Rectal smooth muscle tissue (tissue), 1 donor: ENCODE measurements around the gene GIN1.
"Not testable (repeated sequence)": the region's sequence is repeated elsewhere in the genome, so short reads cannot be mapped to it uniquely, and the experiment has no call there.

ENCODE experiments used
- H3K27ac ChIP-seq: one replicate; pipeline ENCODE4 v1.7.0; 2013; ENCODE audit warnings: low read depth, low read length, inconsistent platforms
- H3K27me3 ChIP-seq: one replicate; pipeline ENCODE4 v1.7.0; 2013; ENCODE audit warnings: low read length; ENCODE audit not compliant: control insufficient read depth, insufficient read depth
- H3K36me3 ChIP-seq: one replicate; pipeline ENCODE4 v1.7.0; 2013; ENCODE audit warnings: low read length; ENCODE audit not compliant: control insufficient read depth, insufficient read depth
- H3K4me1 ChIP-seq: one replicate; pipeline ENCODE4 v1.7.0; 2013; ENCODE audit warnings: low read length; ENCODE audit not compliant: control insufficient read depth, insufficient read depth
- H3K4me3 ChIP-seq: one replicate; pipeline ENCODE4 v1.7.0; 2013; ENCODE audit warnings: low read length
- H3K9ac ChIP-seq: one replicate; pipeline ENCODE4 v1.7.0; 2013; ENCODE audit warnings: low read length

The GIN1 gene, protein sequence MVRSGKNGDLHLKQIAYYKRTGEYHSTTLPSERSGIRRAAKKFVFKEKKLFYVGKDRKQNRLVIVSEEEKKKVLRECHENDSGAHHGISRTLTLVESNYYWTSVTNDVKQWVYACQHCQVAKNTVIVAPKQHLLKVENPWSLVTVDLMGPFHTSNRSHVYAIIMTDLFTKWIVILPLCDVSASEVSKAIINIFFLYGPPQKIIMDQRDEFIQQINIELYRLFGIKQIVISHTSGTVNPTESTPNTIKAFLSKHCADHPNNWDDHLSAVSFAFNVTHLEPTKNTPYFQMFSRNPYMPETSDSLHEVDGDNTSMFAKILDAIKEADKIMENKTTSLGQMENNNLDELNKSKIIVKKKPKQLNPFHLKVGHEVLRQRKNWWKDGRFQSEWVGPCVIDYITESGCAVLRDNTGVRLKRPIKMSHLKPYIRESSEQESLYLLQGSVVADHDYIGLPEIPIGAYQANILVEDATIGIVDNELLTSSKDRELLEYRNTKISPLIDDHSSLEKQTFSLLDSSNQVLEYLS

DNA sequence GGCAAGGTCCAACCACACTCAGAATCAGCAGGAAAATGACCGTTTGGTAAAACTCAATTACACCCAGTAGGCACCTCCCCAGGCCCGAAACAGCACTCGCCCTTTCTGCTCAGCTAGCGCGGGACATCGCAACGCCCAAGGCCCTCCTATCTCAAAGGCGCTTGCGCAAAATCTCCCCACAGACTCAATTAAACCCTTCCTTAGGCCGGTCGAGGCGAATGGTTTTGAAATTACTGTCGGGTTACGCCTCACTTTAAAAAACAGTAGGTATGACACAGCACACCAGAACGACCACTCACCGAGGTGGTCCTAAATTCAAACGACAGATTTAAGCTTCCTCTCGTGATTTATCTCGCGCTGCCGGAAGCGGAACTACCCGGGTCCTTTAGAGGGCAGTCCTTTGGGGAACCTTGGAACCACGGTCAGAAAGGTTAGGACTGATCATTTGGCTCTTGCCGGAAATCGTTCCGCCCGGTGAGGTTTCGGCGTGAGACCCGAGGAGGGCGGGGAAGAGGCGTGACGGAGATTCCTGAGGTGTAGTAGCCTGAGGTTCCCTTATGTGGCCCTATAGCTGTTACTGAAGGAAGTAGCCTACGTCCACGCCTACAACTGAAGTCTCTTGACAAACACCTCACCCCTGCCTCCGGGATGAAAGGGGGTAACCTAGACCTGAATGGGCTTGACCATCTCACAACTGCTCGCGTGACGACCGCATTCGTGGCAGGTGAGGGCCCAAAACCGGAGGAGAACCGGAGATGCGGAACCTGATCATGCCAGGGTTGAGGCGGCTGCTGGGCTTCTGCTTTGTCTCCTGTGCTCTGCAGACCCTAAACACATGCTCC is at the start of gene GIN1, which contains the start of gene PPIP5K2:
Gene GIN1, minus strand, starts transcription at position 374 of the 842 bp plus-strand sequence. CDS start 11,431 bp downstream, outside the sequence.
Gene PPIP5K2, plus strand, starts transcription at position 537 of the 842 bp plus-strand sequence. CDS start 9,289 bp downstream, outside the sequence.
- H3K9ac ChIP-seq = peak within 1 kb of the TSS; percentile 98
- peak within 1 kb of the TSS; percentile 94 for H3K27ac ChIP-seq
- peaks cover 3% of the 10 kb centered on the region for H3K4me1 ChIP-seq
- H3K36me3 ChIP-seq = peaks cover 3% of the 10 kb centered on the region
- no peaks in the 10 kb centered on the region for H3K27me3 ChIP-seq
- H3K4me3 ChIP-seq = peak within 1 kb of the TSS; percentile 99

DNA sequence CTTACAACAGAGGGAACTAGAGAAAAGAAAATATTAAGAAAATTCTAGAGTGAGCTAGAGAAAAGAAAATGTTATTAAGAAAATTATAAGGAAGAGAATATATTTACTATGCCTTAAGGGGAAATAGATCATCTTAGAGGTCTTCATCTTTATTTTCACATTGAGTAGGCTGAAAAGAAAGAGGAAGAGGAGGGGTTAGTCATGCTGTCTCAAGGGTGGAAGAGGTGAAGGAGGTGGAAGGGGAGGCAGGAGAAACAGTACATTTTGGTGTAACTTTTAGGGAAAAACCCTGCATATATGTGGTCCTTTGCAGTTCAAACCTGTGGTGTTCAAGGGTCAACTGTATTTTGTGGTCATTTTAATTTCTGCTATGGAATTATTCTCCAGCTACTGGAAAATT is 46.8 kb upstream of the GIN1 start:
- no peak overlapping the region for H3K4me3 ChIP-seq
- no peaks in the 10 kb centered on the region for H3K4me1 ChIP-seq
- H3K36me3 ChIP-seq = no peaks in the 10 kb centered on the region
- no peak overlapping the region for H3K27ac ChIP-seq
- H3K27me3 ChIP-seq = no peaks in the 10 kb centered on the region
- H3K9ac ChIP-seq = no peak overlapping the region

DNA sequence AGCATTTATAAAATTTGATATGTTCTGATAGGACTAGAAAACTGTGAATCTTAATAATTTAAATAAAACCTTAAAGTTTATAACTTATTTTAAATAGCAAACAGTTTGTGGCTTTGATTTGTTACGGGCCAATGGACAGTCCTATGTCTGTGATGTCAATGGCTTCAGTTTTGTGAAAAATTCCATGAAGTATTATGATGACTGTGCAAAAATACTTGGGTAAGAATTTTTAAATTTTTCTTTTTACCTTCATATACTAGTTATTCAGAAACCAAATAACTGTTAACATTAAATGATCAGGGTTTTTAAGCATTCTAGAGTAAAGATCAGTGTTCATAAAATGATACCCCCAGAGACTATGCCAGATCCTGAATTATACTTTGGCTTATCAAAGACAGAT is 31.2 kb upstream of the GIN1 start:
- Histone ChIP-seq H3K4me1 (no peaks in the 10 kb centered on the region), H3K9ac (no peak overlapping the region), H3K27ac (no peak overlapping the region), H3K27me3 (no peaks in the 10 kb centered on the region), H3K36me3 (peaks cover 2% of the 10 kb centered on the region), H3K4me3 (no peak overlapping the region)

DNA sequence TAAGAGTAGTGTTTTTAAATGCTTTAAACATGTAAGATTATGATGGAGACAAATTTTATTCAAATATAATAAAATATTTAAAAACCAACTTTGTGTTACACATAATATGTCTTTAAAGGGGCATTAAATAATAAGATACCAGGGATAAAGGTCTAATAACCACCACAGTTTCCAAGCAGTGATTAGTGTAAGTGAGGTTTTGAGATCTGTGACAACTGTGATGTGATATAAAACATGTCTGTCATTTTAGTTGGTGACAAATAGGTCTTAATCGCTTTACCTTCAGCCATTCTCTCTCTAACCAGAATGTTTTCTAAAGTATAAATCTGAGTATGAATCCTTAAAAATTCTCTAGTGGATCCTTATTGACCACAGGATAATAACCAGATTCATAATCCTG is 28.3 kb upstream of the GIN1 start:
- H3K9ac ChIP-seq = no peak overlapping the region
- no peak overlapping the region for H3K4me3 ChIP-seq
- H3K27ac ChIP-seq = no peak overlapping the region
- H3K36me3 ChIP-seq = peaks cover 2% of the 10 kb centered on the region
- H3K4me1 ChIP-seq = no peaks in the 10 kb centered on the region
- no peaks in the 10 kb centered on the region for H3K27me3 ChIP-seq

DNA sequence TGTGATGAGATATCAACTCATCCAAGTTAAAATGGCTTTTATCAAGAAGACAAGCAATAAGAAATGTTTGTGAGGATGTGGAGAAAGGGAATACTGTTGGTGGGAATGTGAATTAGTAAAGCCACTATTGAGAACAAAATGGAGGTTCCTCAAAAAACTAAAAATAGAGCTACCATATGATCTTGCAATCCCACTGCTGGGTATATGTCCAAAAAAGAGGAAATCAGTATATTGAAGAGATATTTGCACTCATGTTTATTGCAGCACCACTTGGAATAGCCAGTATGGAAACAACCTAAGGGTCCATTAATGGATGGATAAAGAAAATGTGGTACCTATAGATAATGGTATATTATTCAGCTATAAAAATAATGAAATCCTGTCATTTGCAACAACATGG is 25.3 kb upstream of the GIN1 start:
- Histone ChIP-seq H3K4me3 (no peak overlapping the region), H3K27ac (no peak overlapping the region), H3K4me1 (no peaks in the 10 kb centered on the region), H3K36me3 (no peaks in the 10 kb centered on the region), H3K9ac (no peak overlapping the region), H3K27me3 (no peaks in the 10 kb centered on the region)

DNA sequence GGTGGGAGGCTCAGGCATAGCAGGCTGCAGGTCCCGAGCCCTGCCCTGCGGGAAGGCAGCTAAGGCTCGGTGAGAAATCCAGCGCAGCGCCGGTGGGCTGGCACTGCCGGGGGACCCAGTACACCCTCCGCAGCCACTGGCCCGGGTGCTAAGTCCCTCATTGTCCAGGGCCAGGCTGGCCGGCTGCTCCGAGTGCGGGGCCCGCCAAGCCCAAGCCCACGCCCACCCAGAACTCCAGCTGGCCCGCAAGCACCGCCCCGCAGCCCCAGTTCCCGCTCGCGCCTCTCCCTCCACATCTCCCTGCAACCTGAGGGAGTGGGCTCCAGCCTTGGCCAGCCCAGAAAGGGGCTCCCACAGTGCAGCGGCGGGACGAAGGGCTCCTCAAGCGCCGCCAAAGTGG is 22.2 kb upstream of the GIN1 start:
- H3K27me3 ChIP-seq, H3K36me3 ChIP-seq, H3K27ac ChIP-seq, H3K9ac ChIP-seq, H3K4me3 ChIP-seq, H3K4me1 ChIP-seq: not testable (repeated sequence)

DNA sequence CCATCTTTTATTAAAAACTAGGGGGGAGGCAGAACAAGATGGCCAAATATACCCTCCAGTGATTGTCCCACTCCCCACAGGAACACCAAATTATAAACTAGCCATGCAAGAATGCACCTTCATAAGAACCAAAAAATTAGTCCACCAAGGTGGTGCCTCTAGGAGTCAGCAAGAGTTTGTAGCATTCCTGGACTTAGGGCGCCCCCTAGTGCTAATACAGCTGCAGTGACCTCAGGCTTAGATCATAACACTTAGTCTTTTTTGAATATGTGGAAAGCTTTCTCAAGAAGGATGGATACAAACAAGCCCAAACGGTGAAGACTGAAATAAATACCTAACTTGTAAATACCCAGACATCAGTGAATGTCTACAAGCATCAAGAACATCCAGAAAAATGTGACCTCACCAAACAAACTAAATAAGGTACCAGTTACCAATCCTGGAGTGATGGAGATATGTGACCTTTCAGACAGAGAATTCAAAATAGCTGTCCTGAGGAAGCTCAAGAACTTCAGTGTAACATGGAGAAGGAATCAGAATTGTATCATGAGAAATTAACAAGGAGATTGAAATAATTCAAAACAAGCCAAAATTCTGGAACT is 19.4 kb upstream of the GIN1 start:
- H3K4me1 ChIP-seq = no peaks in the 10 kb centered on the region
- no peak overlapping the region for H3K27ac ChIP-seq
- no peak overlapping the region for H3K4me3 ChIP-seq
- H3K27me3 ChIP-seq = no peaks in the 10 kb centered on the region
- no peaks in the 10 kb centered on the region for H3K36me3 ChIP-seq
- H3K9ac ChIP-seq = no peak overlapping the region

DNA sequence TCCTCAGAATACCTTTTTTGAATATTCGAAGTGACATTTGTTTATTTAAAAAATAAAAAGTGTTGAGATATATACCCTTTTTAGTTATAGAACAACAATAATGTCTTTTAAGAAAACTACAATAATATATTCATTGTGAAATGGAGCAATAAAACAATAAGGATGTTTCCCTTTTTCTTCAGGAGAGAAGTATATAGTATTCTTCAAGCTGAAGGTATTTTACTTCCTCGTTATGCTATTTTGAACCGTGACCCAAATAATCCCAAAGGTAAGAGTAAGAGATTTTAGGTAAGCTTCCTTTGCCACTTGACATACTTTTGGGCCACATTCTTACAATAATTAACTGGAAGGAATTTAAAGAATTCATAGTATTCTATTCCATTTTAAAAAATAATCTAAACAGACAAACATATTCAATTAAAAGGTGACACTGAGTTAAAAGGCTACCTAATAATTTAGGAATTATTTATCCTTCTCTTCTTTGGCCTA is 18.3 kb upstream of the GIN1 start:
- Histone ChIP-seq H3K36me3 (no peaks in the 10 kb centered on the region), H3K9ac (no peak overlapping the region), H3K27ac (no peak overlapping the region), H3K27me3 (no peaks in the 10 kb centered on the region), H3K4me1 (no peaks in the 10 kb centered on the region), H3K4me3 (no peak overlapping the region)

DNA sequence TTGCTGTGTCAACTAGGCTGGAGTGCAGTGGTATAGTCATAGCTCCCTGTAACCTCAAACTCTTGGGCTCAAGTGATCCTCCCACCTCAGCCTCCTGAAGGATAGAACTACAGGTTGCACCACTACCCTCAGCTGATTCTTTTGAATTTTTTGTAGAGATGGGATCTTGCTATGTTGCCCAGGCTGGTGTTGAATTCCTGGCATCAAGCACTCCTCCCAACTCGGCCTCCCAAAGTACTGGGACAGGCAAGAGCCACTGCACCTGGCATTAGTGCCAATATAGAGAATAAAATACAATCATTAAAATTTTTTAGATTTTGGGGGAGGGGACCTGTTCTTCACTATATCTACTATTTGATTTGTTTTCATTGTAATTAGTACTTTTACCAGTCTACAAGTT is 15.5 kb upstream of the GIN1 start:
- Histone ChIP-seq H3K27ac (no peak overlapping the region), H3K4me1 (no peaks in the 10 kb centered on the region), H3K4me3 (no peak overlapping the region), H3K27me3 (no peaks in the 10 kb centered on the region), H3K36me3 (no peaks in the 10 kb centered on the region), H3K9ac (no peak overlapping the region)

DNA sequence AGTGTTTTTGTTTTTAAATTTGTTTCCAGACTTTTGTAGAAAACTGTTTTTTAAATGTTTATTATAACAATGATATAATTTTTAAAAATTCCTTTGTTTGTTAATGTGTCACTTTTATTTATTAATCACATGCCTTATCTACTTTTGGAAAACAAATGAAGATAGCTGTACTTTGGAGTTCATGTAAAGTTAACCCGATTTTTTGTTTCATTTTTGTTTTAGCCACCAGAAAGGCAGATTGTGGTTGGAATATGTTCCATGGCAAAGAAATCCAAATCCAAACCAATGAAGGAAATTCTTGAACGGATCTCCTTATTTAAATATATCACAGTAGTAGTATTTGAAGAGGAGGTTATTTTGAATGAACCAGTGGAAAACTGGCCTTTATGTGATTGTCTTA is 13.3 kb upstream of the GIN1 start:
- H3K27me3 ChIP-seq = no peaks in the 10 kb centered on the region
- no peaks in the 10 kb centered on the region for H3K36me3 ChIP-seq
- no peak overlapping the region for H3K27ac ChIP-seq
- H3K9ac ChIP-seq = no peak overlapping the region
- H3K4me3 ChIP-seq = no peak overlapping the region
- no peaks in the 10 kb centered on the region for H3K4me1 ChIP-seq

DNA sequence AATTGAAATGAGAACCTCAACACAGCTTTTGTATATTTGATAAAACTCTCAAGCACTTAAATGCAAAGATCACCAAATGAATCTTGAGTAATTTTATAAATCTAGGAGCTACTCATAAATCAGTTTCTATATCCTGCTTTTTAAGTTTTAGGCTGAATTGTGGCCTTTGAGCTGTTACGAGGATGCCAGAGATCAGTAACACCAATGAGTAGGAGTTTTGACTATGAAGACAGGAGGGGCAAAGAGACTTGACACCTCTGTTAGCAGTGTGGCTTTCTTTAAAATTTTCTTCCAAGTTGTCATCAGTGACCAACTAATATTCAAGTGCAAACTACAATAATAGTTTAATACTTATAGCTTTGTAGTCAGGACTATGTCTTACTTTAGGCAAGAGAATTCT is 12.7 kb upstream of the GIN1 start:
- H3K27me3 ChIP-seq = no peaks in the 10 kb centered on the region
- no peaks in the 10 kb centered on the region for H3K4me1 ChIP-seq
- no peak overlapping the region for H3K9ac ChIP-seq
- no peaks in the 10 kb centered on the region for H3K36me3 ChIP-seq
- no peak overlapping the region for H3K4me3 ChIP-seq
- no peak overlapping the region for H3K27ac ChIP-seq

DNA sequence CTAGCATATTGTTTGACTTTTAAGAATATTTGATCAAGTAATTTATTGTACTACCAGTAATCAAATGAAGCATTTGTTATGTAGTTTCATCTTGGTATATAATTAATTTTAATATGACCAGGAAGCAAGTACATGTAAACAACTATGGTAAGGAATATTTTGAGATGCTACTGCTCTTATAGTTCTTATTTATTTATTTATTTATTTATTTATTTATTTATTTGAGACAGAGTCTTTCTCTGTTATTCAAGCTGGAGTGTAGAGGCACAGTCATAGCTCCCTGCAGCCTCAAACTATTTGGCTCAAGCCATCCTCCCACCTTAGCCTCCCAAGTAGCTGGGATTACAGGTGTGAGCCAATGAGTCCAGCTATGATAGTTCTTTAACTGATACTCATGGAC is 8.3 kb upstream of the GIN1 start:
- H3K4me3 ChIP-seq = no peak overlapping the region
- no peaks in the 10 kb centered on the region for H3K36me3 ChIP-seq
- H3K4me1 ChIP-seq = no peaks in the 10 kb centered on the region
- H3K27me3 ChIP-seq = no peaks in the 10 kb centered on the region
- H3K27ac ChIP-seq = no peak overlapping the region
- H3K9ac ChIP-seq = no peak overlapping the region
